RWPE2 (cell line): ENCODE results near the gene FGF19.

ENCODE experiments used
- ATAC-seq: fragments of 200-7000 bp; cut with Tn5 transposase; 3 replicates; pipeline ENCODE4 v1.9.1; 2021; ENCODE audit warnings: low read depth
- DNase-seq: peaks from one replicate; pipeline ENCODE4 v3.0.0-alpha.2; 2020; ENCODE audit warnings: low spot score
- H3K27ac ChIP-seq: fragments of 450-650 bp; 2 replicates; pipeline ENCODE4 v1.5.1; 2017; ENCODE audit warnings: mild to moderate bottlenecking; ENCODE audit not compliant: poor library complexity, severe bottlenecking
- H3K27me3 ChIP-seq: fragments of 250-450 bp; sonication (Bioruptor Pico); 2 replicates; pipeline ENCODE4 v1.5.1; 2021; ENCODE audit warnings: mild to moderate bottlenecking, moderate library complexity; ENCODE audit not compliant: insufficient read depth, poor library complexity, severe bottlenecking
- H3K36me3 ChIP-seq: fragments of 250-450 bp; sonication (Bioruptor Pico); 2 replicates; pipeline ENCODE4 v1.5.1; 2020; ENCODE audit warnings: low read depth, mild to moderate bottlenecking, moderate library complexity
- H3K4me1 ChIP-seq: fragments of 250-450 bp; sonication (Bioruptor Pico); 2 replicates; pipeline ENCODE4 v1.5.1; 2021; ENCODE audit warnings: mild to moderate bottlenecking, moderate library complexity; ENCODE audit not compliant: insufficient read depth, poor library complexity, severe bottlenecking
- H3K4me3 ChIP-seq: fragments of 250-450 bp; sonication (Bioruptor Pico); 2 replicates; pipeline ENCODE4 v1.5.1; 2021; ENCODE audit warnings: mild to moderate bottlenecking, moderate library complexity; ENCODE audit not compliant: severe bottlenecking
- H3K9me3 ChIP-seq: fragments of 250-450 bp; sonication (Bioruptor Pico); 2 replicates; pipeline ENCODE4 v1.5.1; 2021; ENCODE audit warnings: mild to moderate bottlenecking, moderate library complexity; ENCODE audit not compliant: severe bottlenecking
- CTCF ChIP-seq: fragments of 450-650 bp; IDR thresholded peaks from one replicate; pipeline ENCODE4 v1.5.1; 2017; ENCODE audit warnings: mild to moderate bottlenecking, moderate library complexity; ENCODE audit not compliant: poor library complexity, severe bottlenecking

Gene FGF19

GRCh38 chr11:69704508-69705253 lies 859 bp upstream of the FGF19 start:
- no peaks in the 10 kb centered on the region for H3K36me3 ChIP-seq
- H3K27ac ChIP-seq: no peak overlapping the region
- DNase-seq (no peak), ATAC-seq (no peak)
- peaks cover 30% of the 10 kb centered on the region for H3K27me3 ChIP-seq
- H3K4me3 ChIP-seq: no peak overlapping the region
- H3K4me1 ChIP-seq: peaks cover 8% of the 10 kb centered on the region
- H3K9me3 ChIP-seq: no peaks in the 10 kb centered on the region
- TF ChIP-seq CTCF: peak; percentile 55

GRCh38 chr11:69703453-69703767 lies 412 bp downstream of the FGF19 start:
- H3K27ac ChIP-seq: no peak overlapping the region
- no peak overlapping the region for H3K4me3 ChIP-seq
- H3K9me3 ChIP-seq: no peaks in the 10 kb centered on the region
- no peak for DNase-seq
- ATAC-seq: peak; percentile 5; the same call in 1 of the 3 replicates
- TF ChIP-seq CTCF: no peak
- peaks cover 8% of the 10 kb centered on the region for H3K4me1 ChIP-seq
- no peaks in the 10 kb centered on the region for H3K36me3 ChIP-seq
- peaks cover 30% of the 10 kb centered on the region for H3K27me3 ChIP-seq

GRCh38 chr11:69702769-69703452 lies 911 bp downstream of the FGF19 start:
- DNase-seq (no peak), ATAC-seq (no peak)
- H3K4me1 ChIP-seq: peaks cover 8% of the 10 kb centered on the region
- no peaks in the 10 kb centered on the region for H3K9me3 ChIP-seq
- H3K27ac ChIP-seq: no peak overlapping the region
- H3K27me3 ChIP-seq: peaks cover 30% of the 10 kb centered on the region
- TF ChIP-seq CTCF: no peak
- no peaks in the 10 kb centered on the region for H3K36me3 ChIP-seq
- H3K4me3 ChIP-seq: no peak overlapping the region

GRCh38 chr11:69702239-69702691 lies 1.6 kb downstream of the FGF19 start:
- Histone ChIP-seq H3K27ac (no peak overlapping the region), H3K27me3 (peaks cover 30% of the 10 kb centered on the region), H3K36me3 (no peaks in the 10 kb centered on the region), H3K4me3 (no peak overlapping the region), H3K9me3 (no peaks in the 10 kb centered on the region), H3K4me1 (peaks cover 5% of the 10 kb centered on the region)
- ATAC-seq (no peak), DNase-seq (no peak)
- no peak for TF ChIP-seq CTCF
